ENCODE measurements around the gene SMCHD1.
A peak's percentile ranks its signal among the peaks of the same experiment; 100 is the strongest.
"Not testable (repeated sequence)": the region's sequence is repeated elsewhere in the genome, so short reads cannot be mapped to it uniquely, and the experiment has no call there.

Gene SMCHD1

DNA sequence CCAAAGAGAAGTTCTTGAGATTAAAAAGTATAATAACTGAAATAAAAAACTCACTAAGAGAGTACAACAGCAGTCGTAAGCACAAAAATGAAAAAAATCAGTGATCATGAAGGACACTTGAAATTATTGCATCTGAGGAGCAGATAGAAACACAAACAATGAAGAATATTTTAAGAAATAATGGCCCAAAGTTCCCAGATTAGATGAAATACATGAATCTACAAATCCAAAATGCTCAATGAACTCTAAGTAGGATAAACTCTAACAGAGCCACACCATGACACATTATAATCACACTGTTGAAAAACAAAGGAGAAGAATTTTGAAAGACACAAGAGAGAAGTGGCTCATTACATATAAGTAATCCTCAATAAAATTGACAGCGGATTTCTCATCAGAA lies 159.4 kb downstream of the SMCHD1 start:
- no peak for DNase-seq (ENCODE audit: low spot score)

DNA sequence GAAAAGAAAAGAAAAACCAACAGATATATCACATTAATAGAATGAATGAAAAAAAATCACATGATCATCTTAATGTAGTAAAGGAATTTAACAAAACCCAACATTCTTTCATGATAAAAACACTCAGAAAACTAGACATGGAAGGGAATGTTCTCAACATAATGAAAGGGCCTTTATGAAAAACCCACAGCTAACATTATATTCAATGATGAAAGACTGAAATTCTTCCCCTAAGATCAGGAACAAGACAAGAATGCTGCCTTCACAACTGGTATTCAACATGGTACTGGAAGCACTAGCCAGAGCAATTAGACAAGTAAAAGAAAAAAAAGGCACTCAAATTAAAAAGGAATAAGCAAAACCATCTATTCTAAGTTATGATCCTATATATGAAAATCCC lies 162.8 kb downstream of the SMCHD1 start:
- DNase-seq (ENCODE audit: low spot score) = no peak

DNA sequence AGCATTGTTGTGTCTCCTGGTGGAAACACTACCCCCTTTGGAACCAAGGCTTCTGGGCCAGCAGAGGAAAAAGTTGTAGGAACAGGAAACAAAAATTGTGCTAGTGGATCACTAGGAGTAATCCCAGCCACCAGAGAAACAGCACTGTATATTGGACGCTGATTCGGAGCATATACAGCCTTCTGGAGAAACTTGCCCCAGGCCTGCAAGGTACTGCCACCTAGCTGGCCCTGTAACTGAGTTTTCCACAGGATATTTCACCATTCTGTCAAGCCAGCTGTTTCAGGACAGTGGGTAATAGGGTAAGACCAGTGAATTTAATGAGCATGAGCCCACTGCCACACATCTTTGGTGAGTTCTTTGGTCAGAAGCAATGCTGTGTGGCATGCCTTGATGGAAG lies 166.2 kb downstream of the SMCHD1 start:
- DNase-seq (ENCODE audit: low spot score) = no peak

DNA sequence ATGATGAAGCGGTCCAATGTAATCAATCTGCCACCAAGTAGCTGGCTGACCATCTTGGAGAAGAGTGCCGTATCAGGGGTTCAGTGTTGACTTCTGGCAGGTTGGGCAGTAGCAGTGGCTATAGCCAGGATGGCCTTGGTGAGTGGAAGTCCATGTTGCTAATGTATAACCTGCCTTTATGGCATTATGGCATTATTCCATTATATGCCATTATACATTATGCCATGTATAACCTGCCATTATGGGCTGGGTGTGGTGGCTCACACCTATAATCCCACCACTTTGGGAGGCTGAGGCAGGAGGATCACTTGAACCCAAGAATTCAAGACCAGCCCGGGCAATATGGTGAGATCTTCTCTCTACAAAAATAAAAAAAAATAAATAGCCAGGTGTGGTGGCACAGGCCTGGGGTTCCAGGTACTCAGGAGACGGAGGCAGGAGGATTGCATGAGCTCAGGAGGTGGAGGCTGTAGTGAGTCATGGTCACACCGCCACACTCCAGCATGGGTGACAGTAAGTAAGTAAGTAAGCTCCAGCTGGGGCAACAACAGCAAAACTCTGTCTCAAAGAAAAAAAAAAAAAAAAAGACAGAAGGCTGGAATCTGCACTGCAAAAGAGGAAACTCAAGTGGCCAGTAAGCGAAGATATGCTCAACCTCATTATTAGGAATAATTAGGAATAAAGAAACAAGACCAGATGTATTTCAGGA lies 166.8 kb downstream of the SMCHD1 start:
- DNase-seq (ENCODE audit: low spot score) = no peak

DNA sequence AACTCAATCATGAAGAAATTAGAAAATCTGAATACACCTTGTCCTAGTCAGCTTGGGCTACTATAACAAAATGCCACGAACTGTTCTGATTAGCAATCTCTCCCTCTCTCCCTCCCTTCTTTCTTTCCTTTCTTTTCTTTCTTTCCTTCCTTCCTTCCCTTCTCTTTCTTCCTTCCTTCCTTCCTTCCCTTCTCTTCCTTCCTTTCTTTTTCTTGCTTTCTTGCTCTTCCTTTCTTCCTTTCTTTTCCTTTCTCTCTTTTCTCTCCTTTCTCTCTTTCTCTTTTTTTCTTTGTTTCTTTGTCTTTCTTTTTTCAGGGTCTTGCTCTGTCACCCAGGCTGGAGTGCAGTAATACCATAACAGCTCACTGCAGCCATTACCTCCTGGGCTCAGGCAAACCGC lies 167.7 kb downstream of the SMCHD1 start:
- no peak for DNase-seq (ENCODE audit: low spot score)

DNA sequence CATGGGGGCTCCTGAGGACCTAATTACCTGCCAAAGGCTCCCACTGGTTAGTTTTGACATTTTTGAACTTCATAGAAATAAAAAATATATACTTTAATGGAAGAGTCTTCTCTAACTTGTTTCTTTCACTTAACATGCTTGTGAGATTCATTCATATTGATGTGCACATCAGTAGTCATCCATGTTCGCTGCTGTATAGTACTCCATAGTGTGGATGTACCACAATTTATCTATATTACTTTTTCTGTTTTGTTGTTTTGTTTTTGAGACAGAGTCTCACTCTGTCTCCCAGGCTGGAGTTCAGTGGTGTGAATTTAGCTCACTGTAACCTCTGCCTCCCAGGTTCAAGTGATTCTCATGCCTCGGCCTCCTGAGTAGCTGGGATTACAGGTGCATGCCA lies 168.4 kb downstream of the SMCHD1 start:
- DNase-seq (ENCODE audit: low spot score) = no peak

DNA sequence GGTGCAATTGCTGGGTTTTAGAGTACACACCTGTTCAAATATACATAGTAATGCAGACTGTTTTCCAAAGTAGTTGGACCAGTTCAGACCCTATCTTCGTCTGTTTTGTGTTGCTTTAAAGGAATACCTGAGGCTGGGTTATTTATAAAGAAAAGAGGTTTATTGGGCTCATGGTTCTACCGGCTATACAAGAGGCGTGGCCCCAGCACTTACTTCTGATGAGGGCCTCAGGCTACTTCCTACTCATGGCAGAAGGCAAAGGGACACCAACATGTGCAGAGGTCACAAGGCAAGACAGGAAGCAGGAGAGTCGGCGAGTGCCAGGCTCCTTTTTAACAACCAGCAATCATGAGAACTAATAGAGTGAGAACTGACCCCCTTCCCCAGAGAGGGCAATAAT lies 169.3 kb downstream of the SMCHD1 start:
- no peak for DNase-seq (ENCODE audit: low spot score)

DNA sequence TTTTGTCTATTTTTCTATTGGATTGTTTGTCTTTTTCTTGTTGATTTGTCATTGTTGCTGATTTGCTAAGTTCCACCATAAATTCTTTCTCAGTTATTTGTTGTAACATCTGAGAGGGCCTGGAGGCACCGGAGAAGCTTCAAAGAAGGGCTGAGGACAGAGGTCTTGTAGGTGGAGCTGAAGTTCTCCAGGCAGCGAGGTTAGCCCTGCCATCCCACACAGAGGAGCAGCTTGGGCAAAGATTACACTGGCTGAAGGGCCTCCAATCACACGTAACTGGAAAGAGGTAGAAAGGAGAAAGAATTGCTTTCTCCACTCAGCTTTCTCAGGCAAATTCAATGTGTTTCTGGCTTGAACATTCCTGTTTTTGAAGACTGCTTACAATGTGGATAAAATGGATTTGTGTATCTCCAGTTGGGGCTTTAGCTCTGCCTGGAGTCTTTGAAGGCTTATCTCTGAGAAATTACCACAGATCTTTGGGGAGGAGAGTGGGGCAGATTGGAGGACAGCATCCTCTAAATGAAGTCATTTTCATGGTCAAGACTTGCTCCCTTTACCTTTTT lies 170.2 kb downstream of the SMCHD1 start:
- no peak for DNase-seq (ENCODE audit: low spot score)

DNA sequence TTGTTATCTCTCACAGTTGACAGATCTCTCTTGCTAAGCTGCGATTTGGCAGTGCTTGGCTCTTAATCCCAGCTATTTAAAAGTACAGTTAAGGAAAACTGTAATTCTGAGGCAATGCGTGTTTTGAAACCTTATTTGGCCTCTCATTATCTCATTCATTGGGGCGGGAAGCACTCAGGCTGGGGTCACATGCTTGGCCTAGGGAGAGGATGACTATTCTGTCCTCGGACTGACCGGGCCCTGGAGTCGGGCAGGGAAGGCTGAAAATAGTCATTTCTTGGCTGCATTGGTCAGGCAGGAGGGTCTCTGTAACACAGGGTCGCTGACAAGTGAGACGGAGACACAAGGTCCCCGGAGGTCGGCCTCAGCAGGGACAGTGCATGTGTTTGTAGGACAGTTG lies 171.1 kb downstream of the SMCHD1 start:
- DNase-seq (ENCODE audit: low spot score) = peak; percentile 48

DNA sequence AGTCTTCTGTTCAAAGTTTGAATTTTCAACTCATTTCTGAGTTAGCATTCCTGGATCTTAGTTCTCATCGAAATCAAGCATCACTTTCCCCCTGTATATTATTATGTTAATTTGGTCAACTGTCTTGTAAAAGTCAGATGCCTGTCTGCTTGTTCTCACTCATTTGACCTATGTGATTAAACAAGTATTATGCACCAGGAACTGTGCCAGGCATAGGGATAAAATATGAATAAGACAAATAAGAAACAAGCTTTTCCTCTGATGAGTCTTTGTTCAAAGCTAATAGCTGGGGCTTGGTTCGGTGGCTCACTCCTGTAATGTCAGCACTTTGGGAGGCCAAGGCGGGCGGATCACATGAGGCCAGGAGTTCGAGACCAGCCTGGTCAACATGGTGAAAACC lies 171.5 kb downstream of the SMCHD1 start:
- DNase-seq (ENCODE audit: low spot score) = no peak

DNA sequence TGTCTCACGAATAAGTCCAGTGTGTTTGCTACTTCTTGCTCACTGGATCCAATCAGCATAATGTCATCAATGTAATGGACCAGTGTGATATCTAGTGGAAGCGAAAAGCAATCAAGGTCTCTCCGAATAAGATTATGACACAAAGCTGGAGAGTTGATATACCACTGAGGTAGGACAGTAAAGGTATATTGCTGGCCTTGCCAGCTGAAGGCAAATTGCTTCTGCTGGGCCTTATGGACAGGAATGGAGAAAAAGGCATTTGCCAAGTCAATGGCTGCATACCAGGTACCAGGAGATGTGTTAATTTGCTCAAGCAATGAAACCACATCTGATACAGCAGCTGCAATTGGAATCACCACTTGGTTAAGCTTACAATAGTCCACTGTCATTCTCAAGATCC lies 180.6 kb downstream of the SMCHD1 start:
- not testable (repeated sequence) for DNase-seq (ENCODE audit: low spot score)

DNA sequence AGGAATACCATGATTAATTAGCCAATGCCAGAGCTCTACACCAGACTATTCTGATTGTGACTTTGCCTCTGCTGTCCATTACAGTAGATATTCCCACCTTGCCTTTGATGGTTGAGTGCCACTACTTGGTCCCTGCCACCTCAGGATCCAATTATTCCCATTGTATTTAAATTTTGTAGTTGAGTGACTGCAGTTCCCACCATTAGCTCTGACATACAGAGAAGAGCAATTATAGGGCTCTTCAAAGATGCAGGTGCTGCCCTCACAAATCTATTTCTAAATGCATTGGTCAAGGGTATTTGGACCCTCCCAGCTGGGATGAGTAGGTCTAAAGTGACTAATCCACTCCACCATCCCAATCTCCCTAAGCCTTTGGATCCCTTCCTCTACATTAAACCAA lies 181.8 kb downstream of the SMCHD1 start:
- not testable (repeated sequence) for DNase-seq (ENCODE audit: low spot score)

DNA sequence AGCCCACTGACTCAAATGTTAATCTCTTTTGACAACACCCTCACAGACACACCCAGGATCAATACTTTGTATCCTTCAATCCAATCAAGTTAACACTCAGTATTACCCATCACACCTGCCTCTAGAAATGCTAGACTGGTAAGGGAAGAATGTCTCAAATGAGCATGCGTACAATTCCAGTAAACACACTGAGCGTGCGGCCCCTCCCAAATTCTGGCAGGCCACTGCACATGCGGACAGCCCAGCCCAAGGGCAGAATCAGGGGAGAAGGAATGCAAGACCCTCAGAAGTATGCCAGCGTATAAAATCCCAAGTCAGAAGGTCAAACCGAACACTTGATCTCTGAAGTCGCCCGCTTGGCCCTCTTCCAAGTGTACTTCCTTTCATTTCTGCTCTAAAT lies 183.7 kb downstream of the SMCHD1 start:
- DNase-seq (ENCODE audit: low spot score) = no peak

DNA sequence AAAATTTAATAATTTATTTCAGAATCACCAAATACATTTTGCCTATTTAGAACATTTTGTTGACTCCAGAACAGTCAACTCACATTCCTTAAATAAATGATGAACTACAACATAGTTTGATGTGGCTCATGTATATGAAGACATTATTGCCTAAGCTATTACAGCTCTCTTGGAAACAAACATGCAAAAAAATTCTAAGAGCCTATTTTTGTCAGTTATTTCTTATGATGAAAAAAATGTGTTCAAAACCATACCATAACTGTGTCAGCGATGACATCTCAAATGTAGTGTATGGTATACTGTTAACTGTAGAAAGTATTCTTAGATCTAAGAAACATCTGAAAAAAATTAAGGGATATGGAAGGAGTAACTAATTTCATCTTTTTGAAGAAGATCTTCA lies 185.0 kb downstream of the SMCHD1 start:
- no peak for DNase-seq (ENCODE audit: low spot score)

DNA sequence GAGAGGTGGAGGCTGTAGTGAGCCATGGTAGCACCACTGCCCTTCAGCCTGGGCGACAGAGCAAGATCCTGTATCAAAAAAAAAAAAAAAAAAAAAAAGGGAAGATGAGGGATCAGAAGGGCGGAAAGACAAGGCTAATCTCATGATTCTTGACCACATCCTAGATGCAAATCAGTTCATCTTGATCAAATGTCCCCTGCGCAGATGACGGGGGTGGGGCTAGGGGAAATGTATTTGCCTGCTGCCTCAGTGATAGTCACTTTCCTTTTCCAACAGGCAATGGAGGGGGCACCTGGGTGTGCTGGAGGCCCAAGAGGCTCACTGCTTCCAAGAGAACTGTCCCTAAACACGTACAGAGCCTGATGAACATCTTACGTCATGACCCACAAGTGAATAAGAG lies 187.6 kb downstream of the SMCHD1 start:
- DNase-seq (ENCODE audit: low spot score) = no peak

DNA sequence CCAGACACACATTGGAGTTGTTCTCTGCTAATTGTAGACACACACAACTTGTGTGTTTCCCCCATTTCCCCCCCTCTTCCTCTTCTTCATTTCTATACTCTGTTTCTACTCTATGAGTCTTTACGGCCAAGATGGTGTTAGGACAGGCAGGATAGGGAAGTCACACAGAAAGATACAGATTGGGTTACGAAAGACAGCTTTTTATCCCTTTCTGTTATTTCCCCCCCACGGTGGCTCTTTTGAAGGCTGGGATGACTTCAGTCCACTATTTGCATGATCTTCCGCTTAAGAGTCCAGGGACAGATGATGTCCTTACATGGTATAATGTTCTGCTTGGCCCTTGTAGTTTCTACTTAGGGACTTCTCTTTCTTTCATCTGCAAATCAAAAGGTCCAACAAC lies 189.6 kb downstream of the SMCHD1 start:
- no peak for DNase-seq (ENCODE audit: low spot score)

DNA sequence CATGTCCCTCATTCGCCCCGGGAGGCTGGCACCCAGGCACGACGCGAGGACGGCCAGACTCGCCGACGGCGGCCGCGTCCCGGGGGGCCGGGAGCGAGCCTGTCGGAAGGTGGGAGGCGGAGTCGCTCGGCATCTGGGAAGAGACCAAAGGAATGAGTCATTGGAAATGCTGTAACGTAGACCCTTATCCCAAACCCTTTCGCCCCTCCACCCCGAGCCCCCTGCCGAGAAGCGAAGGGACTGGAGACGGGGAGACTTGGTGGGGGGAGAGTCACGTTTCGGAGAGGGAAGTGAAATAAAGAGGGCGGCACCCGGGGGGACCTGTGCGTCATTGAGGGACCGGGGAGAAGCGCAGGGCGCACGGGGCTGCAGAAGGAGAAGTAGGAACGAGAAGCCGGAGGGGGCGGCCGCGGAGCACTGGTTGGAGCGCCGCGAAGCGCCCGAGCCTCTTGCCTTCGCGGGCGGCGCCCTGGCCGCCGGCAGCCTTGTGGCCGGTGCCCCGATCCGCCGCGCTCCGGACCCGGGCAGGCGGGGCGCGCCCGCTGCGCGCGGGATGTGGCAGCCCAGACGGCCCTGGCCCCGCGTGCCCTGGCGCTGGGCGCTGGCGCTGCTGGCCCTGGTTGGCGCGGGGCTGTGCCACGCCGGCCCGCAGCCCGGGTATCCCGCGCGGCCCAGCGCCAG lies 191.2 kb downstream of the SMCHD1 start, which contains the start of gene EMILIN2:
EMILIN2 (plus strand) TSS at position 371 of the 681 bp plus-strand sequence; CDS start at position 554, 183 bp downstream.
- DNase-seq (ENCODE audit: low spot score) = peak; percentile 59

DNA sequence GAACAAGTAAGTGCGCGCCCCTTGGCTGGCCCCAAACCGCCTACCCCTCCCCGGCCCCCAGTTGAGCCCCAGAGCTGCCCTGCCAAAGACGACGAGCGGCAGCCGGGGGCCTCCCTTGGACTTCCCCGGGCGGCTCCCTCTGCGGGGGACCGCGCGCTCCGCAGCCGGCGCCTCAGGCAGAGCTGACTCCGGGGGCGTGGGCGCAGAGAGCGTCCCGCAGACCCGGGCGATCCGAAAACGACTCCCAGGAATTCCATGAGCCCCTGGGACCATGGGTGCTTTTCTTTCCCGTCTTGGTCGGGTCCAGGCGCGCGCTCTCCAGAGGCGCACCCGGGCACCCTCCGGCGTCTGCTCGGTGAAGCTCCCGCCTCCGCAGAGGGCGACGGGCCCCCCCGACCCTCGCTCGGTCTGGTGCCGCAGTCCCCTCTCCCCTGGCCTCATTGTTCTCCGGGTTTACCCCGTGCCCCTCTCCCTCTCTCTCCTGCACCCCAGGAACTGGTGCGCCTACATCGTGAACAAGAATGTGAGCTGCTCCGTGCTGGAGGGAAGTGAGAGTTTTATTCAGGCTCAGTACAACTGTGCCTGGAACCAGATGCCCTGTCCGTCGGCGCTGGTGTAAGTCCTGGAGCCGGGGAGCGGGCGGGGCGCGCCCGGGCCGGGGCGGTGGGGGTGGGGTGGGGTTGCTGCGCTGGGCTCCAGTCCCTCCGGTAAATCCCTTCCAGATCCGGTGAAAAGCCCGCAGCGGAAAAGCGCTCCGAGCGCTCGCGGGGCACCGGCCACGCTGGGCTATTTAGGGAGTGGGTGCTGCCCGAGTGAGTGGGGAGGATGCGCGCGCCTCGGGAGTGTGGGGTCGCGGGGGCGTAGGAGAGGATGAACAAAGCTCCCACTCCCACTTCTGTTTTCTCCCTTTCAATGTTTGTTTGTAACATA lies 192.1 kb downstream of the SMCHD1 start:
- peak; percentile 67 for DNase-seq (ENCODE audit: low spot score)

DNA sequence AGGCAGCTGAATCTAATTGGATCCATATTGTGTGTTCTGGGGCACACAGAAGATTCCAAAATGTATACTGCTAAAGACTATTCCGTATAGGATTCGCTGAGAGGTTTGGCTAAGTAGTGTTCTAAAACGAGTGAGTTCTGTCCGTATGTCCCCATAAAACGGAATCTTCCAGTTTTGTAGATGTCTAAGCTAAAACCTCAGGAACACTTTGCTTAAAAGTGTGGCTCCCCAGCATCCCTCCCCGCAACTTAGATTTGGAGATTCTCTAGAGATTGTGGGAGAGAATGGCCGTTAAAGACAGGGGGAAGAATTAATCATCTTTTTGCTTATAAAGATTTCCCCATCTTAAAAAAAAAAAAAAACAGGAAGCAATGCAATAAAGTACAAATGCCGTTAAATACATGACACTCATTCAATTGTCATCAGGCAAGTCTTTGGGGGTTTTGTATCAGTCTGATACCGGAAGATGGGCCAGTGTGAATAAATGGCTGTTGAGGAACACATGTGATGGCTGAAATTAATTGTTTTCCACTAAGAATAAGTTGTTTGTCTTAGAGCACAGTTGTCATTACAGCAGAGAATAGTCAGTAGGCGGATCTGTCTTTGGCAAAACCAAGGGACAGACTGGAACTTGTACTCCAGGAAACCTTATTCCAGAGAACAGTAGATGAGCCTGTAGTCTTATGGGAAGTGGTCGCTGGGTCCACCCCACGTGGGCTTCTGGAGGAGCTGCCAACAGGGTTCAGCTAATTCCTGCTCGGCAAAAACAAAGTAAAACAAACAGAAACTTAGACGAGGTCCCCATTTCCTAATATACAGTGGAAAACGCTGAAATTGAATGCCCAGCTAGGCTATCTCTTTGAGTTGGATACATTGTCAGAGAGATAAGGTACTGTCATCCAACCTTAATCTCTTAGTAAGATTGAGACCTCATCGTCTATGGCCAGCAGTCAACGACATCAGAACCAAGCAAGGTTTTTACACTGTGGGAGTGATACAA lies 193.0 kb downstream of the SMCHD1 start:
- DNase-seq (ENCODE audit: low spot score) = no peak

DNA sequence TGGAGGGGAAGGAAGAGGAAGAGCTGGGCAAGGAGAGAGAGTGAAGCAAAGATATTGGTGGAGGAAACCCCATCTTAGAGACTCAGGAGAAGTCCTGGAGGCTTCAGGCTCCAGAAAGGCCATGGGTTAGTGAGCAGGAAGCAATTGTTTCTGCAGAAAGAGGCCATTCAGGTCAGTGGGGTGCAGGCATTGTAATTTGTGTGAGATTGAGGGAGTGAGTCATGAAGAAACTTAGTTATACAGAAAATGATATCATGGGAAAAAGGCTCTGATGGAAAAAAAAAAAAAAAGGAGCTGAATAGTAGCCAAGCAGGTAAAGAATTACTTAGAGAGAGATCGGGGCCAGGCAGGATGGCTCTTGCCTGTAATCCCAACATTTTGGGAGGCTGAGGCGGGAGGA lies 195.3 kb downstream of the SMCHD1 start:
- DNase-seq (ENCODE audit: low spot score) = no peak

DNA sequence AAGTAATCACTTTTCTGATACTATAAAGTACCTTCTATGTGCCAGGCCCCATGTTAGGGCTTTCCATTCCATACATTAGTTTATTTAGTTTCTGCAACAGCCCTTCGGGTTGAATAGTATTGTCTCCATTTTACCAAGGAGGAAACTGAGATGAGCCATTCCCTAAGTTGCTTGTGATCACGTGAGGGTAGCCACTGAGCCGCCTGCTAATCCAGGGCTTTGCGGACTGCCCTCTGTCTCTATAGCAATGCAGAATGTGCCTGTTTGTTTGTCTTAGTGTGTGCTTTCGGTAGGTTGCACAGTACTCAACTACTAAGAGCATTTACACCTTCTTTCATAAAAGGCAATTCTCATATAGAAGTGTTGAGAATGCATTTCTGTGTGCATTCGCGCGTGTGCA lies 196.2 kb downstream of the SMCHD1 start:
- no peak for DNase-seq (ENCODE audit: low spot score)
